Liver (tissue), 9 donors: ENCODE data around the gene AGBL4. TPM values are rescaled to one million over a fixed set of nuclear protein-coding genes. Genes with fewer than 3 reads are reported as not detected.

ENCODE experiments used
- DNase-seq: peaks from one replicate; pipeline ENCODE4 v3.0.0-alpha.2; 2017; ENCODE audit warnings: low spot score
- H3K27ac ChIP-seq, 2 donors: one replicate each; pipeline ENCODE4 v1.7.0; 2013; ENCODE audit warnings: inconsistent platforms in 2 of 2, low read length in 2 of 2, control low read depth in 1 of 2, low read depth in 1 of 2, mild to moderate bottlenecking in 1 of 2
- H3K27me3 ChIP-seq, 4 donors: one replicate each; pipeline versions ENCODE4 v1.6.1 to v1.7.0; 2013; ENCODE audit warnings: low read length in 3 of 4, inconsistent platforms in 1 of 4, mild to moderate bottlenecking in 1 of 4, moderate library complexity in 1 of 4; ENCODE audit not compliant: control insufficient read depth in 4 of 4, insufficient read depth in 4 of 4
- H3K36me3 ChIP-seq, 4 donors: one replicate each; pipeline versions ENCODE4 v1.6.1 to v1.7.0; 2013; ENCODE audit warnings: low read length in 3 of 4, mild to moderate bottlenecking in 3 of 4, low read depth in 1 of 4, moderate library complexity in 1 of 4; ENCODE audit not compliant: control insufficient read depth in 4 of 4, insufficient read depth in 3 of 4
- H3K4me1 ChIP-seq, 4 donors: one replicate each; pipeline versions ENCODE4 v1.6.1 to v1.7.0; 2013; ENCODE audit warnings: low read length in 3 of 4, mild to moderate bottlenecking in 3 of 4, moderate library complexity in 1 of 4; ENCODE audit not compliant: control insufficient read depth in 4 of 4, insufficient read depth in 4 of 4
- H3K4me3 ChIP-seq, 3 donors: one replicate each; pipeline versions ENCODE4 v1.6.1 to v1.7.0; 2013; ENCODE audit warnings: low read length in 3 of 3, control low read depth in 1 of 3, low read depth in 1 of 3, mild to moderate bottlenecking in 1 of 3
- H3K9ac ChIP-seq, 2 donors: one replicate each; pipeline ENCODE4 v1.7.0; 2013; ENCODE audit warnings: low read length in 2 of 2, mild to moderate bottlenecking in 2 of 2, moderate library complexity in 2 of 2, control low read depth in 1 of 2, low read depth in 1 of 2
- H3K9me3 ChIP-seq, 4 donors: one replicate each; pipeline versions ENCODE4 v1.6.1 to v1.7.0; 2013; ENCODE audit warnings: low read length in 3 of 4; ENCODE audit not compliant: control insufficient read depth in 4 of 4
- CTCF ChIP-seq: fragments of 150-350 bp; IDR thresholded peaks from 2 replicates; pipeline ENCODE4 v1.5.1; 2017; ENCODE audit warnings: improper control_type of control experiment, low read depth, low read length; ENCODE audit not compliant: missing input control
- GABPA ChIP-seq, 2 donors: IDR thresholded peaks in 1 of 2; conservative IDR thresholded peaks in 1 of 2; 2 replicates each; pipeline ENCODE4 v1.6.1; 2016; ENCODE audit warnings: antibody characterized with exemption in 2 of 2, mild to moderate bottlenecking in 1 of 2, moderate library complexity in 1 of 2
- JUND ChIP-seq, 2 donors: IDR thresholded peaks; 2 replicates each; pipeline ENCODE4 v1.6.1; 2016; ENCODE audit warnings: antibody characterized with exemption in 2 of 2
- NR2F2 ChIP-seq: IDR thresholded peaks from 2 replicates; pipeline ENCODE4 v1.6.1; 2016; ENCODE audit warnings: antibody characterized with exemption
- RAD21 ChIP-seq, 2 donors: IDR thresholded peaks; 2 replicates each; pipeline ENCODE4 v1.6.1; 2016; ENCODE audit warnings: antibody characterized with exemption in 2 of 2, mild to moderate bottlenecking in 2 of 2
- RXRA ChIP-seq, 2 donors: IDR thresholded peaks; 2 replicates each; pipeline ENCODE4 v1.6.1; 2017 to 2018; ENCODE audit warnings: antibody characterized with exemption in 2 of 2, mild to moderate bottlenecking in 1 of 2
- SP1 ChIP-seq: IDR thresholded peaks from 2 replicates; pipeline ENCODE4 v1.6.1; 2018; ENCODE audit warnings: antibody characterized with exemption, mild to moderate bottlenecking
- YY1 ChIP-seq: IDR thresholded peaks from 2 replicates; pipeline ENCODE4 v1.6.1; 2016; ENCODE audit warnings: antibody characterized with exemption, mild to moderate bottlenecking
- ZBTB33 ChIP-seq: IDR thresholded peaks from 2 replicates; pipeline ENCODE4 v1.6.1; 2016; ENCODE audit warnings: antibody characterized with exemption
- whole genome bisulfite sequencing: extraction: QIAGEN DNeasy Blood & Tissue Kit; methylation state at CpG from one replicate; pipeline ENCODE4 v1.1.7; 2013; 5-methylcytosine and 5-hydroxymethylcytosine counted together
- polyA plus RNA-seq, 2 donors: library from polyadenylated mRNA; stranded (reverse) in 1 of 2; unstranded in 1 of 2; fragments of 200-250 nt in 1 of 2; fragments of >200 nt in 1 of 2; fragmentation: Nextera tagmentation in 1 of 2; extraction: Ambion mirVana in 1 of 2; gene quantifications; one replicate each; pipeline versions ENCODE4 v1.2.1 to v1.2.3, GENCODE V29; 2013 to 2015
- total RNA-seq, 2 donors: library from RNA; depleted of rRNA; stranded (reverse); fragments of >200 nt; gene quantifications; one replicate each; pipeline ENCODE4 v1.2.3, GENCODE V29; 2014
- donor health status: healthy.
- donor health status: healthy.
- donor health status: healthy.
- donor health status: healthy.
- donor health status: healthy.

AGBL4 gene
- total and polyA plus RNA-seq, 4 donors = 0.75 to 0.76 TPM; not detected in 2

GRCh38 chr1:48775831-48776392 lies 1247.8 kb downstream of the AGBL4 start:
- Histone ChIP-seq H3K4me3 (peak overlapping the region in 1 of 3 donors; percentile 58), H3K27me3 (peaks cover 0 to 5% (median 2%) of the 10 kb centered on the region in 4 donors), H3K36me3 (no peaks in the 10 kb centered on the region), H3K9ac (no peak overlapping the region), H3K4me1 (peaks cover 0 to 5% (median 0%) of the 10 kb centered on the region in 4 donors), H3K27ac (no peak overlapping the region), H3K9me3 (no peaks in the 10 kb centered on the region)
- no peak for TF ChIP-seq GABPA (IDR thresholded peaks at IDR 0.05 in 1 of 2, conservative IDR thresholded peaks at IDR 0.05 in 1 of 2)
- TF ChIP-seq YY1 = no peak
- TF ChIP-seq CTCF = no peak
- no peak for TF ChIP-seq ZBTB33
- TF ChIP-seq RXRA (IDR thresholded peaks at IDR 0.05) = no peak
- no peak for DNase-seq
- 34% methylated on average over 7 of the region's 7 CpGs for WGBS

- Histone ChIP-seq H3K9ac (no peak overlapping the region), H3K27ac (no peak overlapping the region), H3K36me3 (no peaks in the 10 kb centered on the region), H3K4me1 (peaks cover 0 to 5% (median 0%) of the 10 kb centered on the region in 4 donors), H3K4me3 (no peak overlapping the region), H3K27me3 (peaks cover 0 to 5% (median 0%) of the 10 kb centered on the region in 4 donors), H3K9me3 (no peaks in the 10 kb centered on the region)
- no peak for DNase-seq
- WGBS = 86% methylated on average over 1 of the region's 1 CpG
- TF ChIP-seq RAD21 (IDR thresholded peaks at IDR 0.05) (no peak), NR2F2 (no peak), ZBTB33 (no peak), YY1 (no peak), SP1 (no peak), JUND (IDR thresholded peaks at IDR 0.05) (no peak), RXRA (IDR thresholded peaks at IDR 0.05) (no peak), GABPA (IDR thresholded peaks at IDR 0.05 in 1 of 2, conservative IDR thresholded peaks at IDR 0.05 in 1 of 2) (no peak), CTCF (no peak)
These were observed 1250.6 kb downstream of the AGBL4 start for GRCh38 chr1:48773133-48773532.
